A549 (cell line): Measurements from ENCODE around the gene ATXN10. TPM values are rescaled to one million over a fixed set of nuclear protein-coding genes. Genes with fewer than 3 reads are reported as not detected.

Source experiments
- ATAC-seq, 2 experiments: fragments of 200-7000 bp in 1 of 2; fragments of >200 bp in 1 of 2; cut with Nextera tagmentation in 1 of 2; cut with Tn5 transposase in 1 of 2; 3 replicates each; pipeline versions ENCODE4 v1.8.0 to v1.9.1; 2018 to 2020; ENCODE audit warnings: mild to moderate bottlenecking in 1 of 2, moderate library complexity in 1 of 2
- CTCF ChIA-PET: fragments of 300-600 bp; sonication (Branson Sonifier 250); formaldehyde crosslinking; extraction: SDS; loops from one replicate; lab custom pipeline; 2021; ENCODE audit warnings: antibody characterized with exemption, inconsistent platforms; lab: Yijun Ruan, JAX
- POLR2A ChIA-PET: fragments of 350-600 bp; formaldehyde crosslinking; extraction: SDS; loops from one replicate; lab custom pipeline; 2021; ENCODE audit warnings: antibody characterized with exemption, inconsistent platforms; lab: Yijun Ruan, JAX
- DNase-seq, 2 experiments: peaks; one replicate each; pipeline versions ENCODE4 v3.0.0 to v3.0.0-alpha.2; 2011 to 2016; ENCODE audit warnings: low read depth in 1 of 2, low spot score in 1 of 2
- FAIRE-seq: peaks from 2 replicates; lab custom pipeline; 2011; peaks lifted over from hg19 to GRCh38; lab: Jason Lieb, UNC
- H3K27ac ChIP-seq, 2 experiments: fragments of >200 bp; sonication (Bioruptor Twin); formaldehyde crosslinking; 3 replicates each; pipeline ENCODE4 v1.5.1; 2016 to 2017
- H3K4me1 ChIP-seq: fragments of >200 bp; sonication (Bioruptor Twin); formaldehyde crosslinking; 3 replicates; pipeline ENCODE4 v1.6.1; 2016
- H3K4me2 ChIP-seq: fragments of >200 bp; sonication (Bioruptor Twin); formaldehyde crosslinking; 3 replicates; pipeline ENCODE4 v1.6.1; 2016
- H3K4me3 ChIP-seq: fragments of >200 bp; sonication (Bioruptor Twin); formaldehyde crosslinking; 3 replicates; pipeline ENCODE4 v1.5.1; 2016
- H3K9me3 ChIP-seq: fragments of >200 bp; sonication (Bioruptor Twin); formaldehyde crosslinking; 3 replicates; pipeline ENCODE4 v1.6.1; 2016
- ATOH8 ChIP-seq: fragments of 250-450 bp; sonication (Bioruptor Pico); IDR thresholded peaks from 2 replicates; pipeline ENCODE4 v1.5.0; 2020; ENCODE audit warnings: low read depth, mild to moderate bottlenecking, moderate library complexity
- BHLHE40 ChIP-seq: IDR thresholded peaks from 2 replicates; pipeline ENCODE4 v1.6.1; 2012; ENCODE audit warnings: low read depth, low read length, inconsistent platforms
- CBX8 ChIP-seq: fragments of 200-600 bp; sonication (generic); IDR thresholded peaks from 2 replicates; pipeline ENCODE4 v1.6.1; 2016
- CEBPB ChIP-seq, 2 experiments: fragments of >200 bp in 1 of 2; sonication (Bioruptor Twin) in 1 of 2; formaldehyde crosslinking in 1 of 2; IDR thresholded peaks; 2 replicates each; pipeline ENCODE4 v1.6.1; 2012 to 2016
- CTCF ChIP-seq: fragments of >200 bp; sonication (Bioruptor Twin); formaldehyde crosslinking; IDR thresholded peaks from 3 replicates; pipeline ENCODE4 v1.5.1; 2016
- E2F6 ChIP-seq: IDR thresholded peaks from 2 replicates; pipeline ENCODE4 v1.6.1; 2012; ENCODE audit warnings: low read depth, borderline replicate concordance
- EHF ChIP-seq: fragments of 250-450 bp; sonication (Bioruptor Pico); IDR thresholded peaks from 2 replicates; pipeline ENCODE4 v1.5.0; 2020; ENCODE audit warnings: mild to moderate bottlenecking
- FOSB ChIP-seq: fragments of 250-450 bp; sonication (Bioruptor Pico); IDR thresholded peaks from 2 replicates; pipeline ENCODE4 v1.5.0; 2020; ENCODE audit warnings: mild to moderate bottlenecking, moderate library complexity
- FOSL2 ChIP-seq, 2 experiments: fragments of 450-650 bp in 1 of 2; fragments of >200 bp in 1 of 2; sonication (Bioruptor Twin) in 1 of 2; formaldehyde crosslinking; IDR thresholded peaks; 2 replicates each; pipeline versions ENCODE4 v1.5.0 to v1.6.1; 2016 to 2020; ENCODE audit warnings: mild to moderate bottlenecking in 1 of 2, moderate library complexity in 1 of 2
- HEYL ChIP-seq: fragments of 250-450 bp; sonication (Bioruptor Pico); IDR thresholded peaks from 2 replicates; pipeline ENCODE4 v1.8.0; 2021; ENCODE audit warnings: mild to moderate bottlenecking, moderate library complexity
- HOXB13 ChIP-seq: fragments of 250-450 bp; sonication (Bioruptor Pico); IDR thresholded peaks from 2 replicates; pipeline ENCODE4 v1.5.0; 2020; ENCODE audit warnings: low read depth, mild to moderate bottlenecking, moderate library complexity
- KDM1A ChIP-seq: fragments of 200-600 bp; sonication (generic); IDR thresholded peaks from 2 replicates; pipeline ENCODE4 v1.6.1; 2016; ENCODE audit warnings: low read depth, mild to moderate bottlenecking
- KDM5A ChIP-seq: fragments of 200-600 bp; sonication (generic); IDR thresholded peaks from 2 replicates; pipeline ENCODE4 v1.6.1; 2016; ENCODE audit warnings: antibody characterized with exemption, mild to moderate bottlenecking
- NFE2L2 ChIP-seq: fragments of 150-350 bp; conservative IDR thresholded peaks from 2 replicates; pipeline ENCODE4 v1.6.1; 2014; ENCODE audit warnings: low read length
- POLR2AphosphoS2 ChIP-seq: conservative IDR thresholded peaks from 2 replicates; pipeline ENCODE4 v1.6.1; 2012; ENCODE audit warnings: low read length, improper control_type of control experiment, inconsistent platforms
- RARB ChIP-seq: fragments of 250-450 bp; sonication (Bioruptor Pico); IDR thresholded peaks from 2 replicates; pipeline ENCODE4 v1.8.0; 2021; ENCODE audit warnings: mild to moderate bottlenecking, moderate library complexity
- REST ChIP-seq: fragments of 200-600 bp; sonication (generic); IDR thresholded peaks from 2 replicates; pipeline ENCODE4 v1.6.1; 2016; ENCODE audit warnings: antibody characterized with exemption, mild to moderate bottlenecking, moderate library complexity
- RNF2 ChIP-seq: fragments of 200-600 bp; sonication (generic); IDR thresholded peaks from 2 replicates; pipeline ENCODE4 v1.6.1; 2016; ENCODE audit warnings: low read depth, mild to moderate bottlenecking, antibody characterized with exemption, moderate library complexity, borderline replicate concordance
- ZNF302 ChIP-seq: fragments of 250-450 bp; sonication (Bioruptor Pico); IDR thresholded peaks from 2 replicates; pipeline ENCODE4 v1.9.0; 2021; ENCODE audit warnings: inconsistent platforms, mild to moderate bottlenecking, moderate library complexity
- WGBS: methylation state at CpG from one replicate; pipeline ENCODE4 v1.1.6; 2017; ENCODE audit errors: missing lambda C conversion rate; 5-methylcytosine and 5-hydroxymethylcytosine counted together
- polyA plus RNA-seq, 4 experiments: library from polyadenylated mRNA; depleted of rRNA in 3 of 4; stranded (reverse); fragments of >200 nt; fragmentation: RNase III in 1 of 4; extraction: RNeasy Plus Mini Kit Qiagen cat#74134 plus additional on column Dnase treatment in 1 of 4; gene quantifications; 2 replicates in 3 of 4; 3 replicates in 1 of 4; pipeline ENCODE4 v1.2.3, GENCODE V29; 2011 to 2017

ATXN10 gene
- polyA plus RNA-seq, 2 of the 4 experiments (the other 2 are of a cell fraction): 126 to 281 TPM

GRCh38 chr22:45752036-45752435, 80.4 kb downstream of the ATXN10 start:
- FAIRE-seq (no peak), DNase-seq (no peak), ATAC-seq (no peak)
- ChIA-PET POLR2A (interaction anchor here (0.5 kb wide), 1 partner anchor 17 kb away, joined by 4 read pairs; no protein-coding TSS in a partner anchor), CTCF (interaction anchor here (1.5 kb wide), 1 partner anchor 10 kb away, joined by 3 read pairs; no protein-coding TSS in a partner anchor)
- TF ChIP-seq CBX8 (no peak), CTCF (no peak), POLR2AphosphoS2 (no peak), KDM1A (no peak), CEBPB (IDR thresholded peaks at IDR 0.05) (no peak), RNF2 (no peak), HEYL (CRISPR knock-in tag) (no peak), RARB (CRISPR knock-in tag) (no peak), BHLHE40 (no peak), ZNF302 (no peak), NFE2L2 (no peak), FOSB (CRISPR knock-in tag) (no peak), KDM5A (no peak), REST (no peak), HOXB13 (CRISPR knock-in tag) (no peak)
- Histone ChIP-seq H3K9me3 (no peaks in the 10 kb centered on the region), H3K27ac (peak overlapping the region in 1 of 2 experiments; percentile 43; a peak in 1 of 6 replicates), H3K4me2 (no peak overlapping the region), H3K4me3 (no peak overlapping the region), H3K4me1 (peaks cover 25% of the 10 kb centered on the region)
- 100% methylated on average over 2 of the region's 2 CpGs for WGBS

GRCh38 chr22:45754822-45755221, 83.2 kb downstream of the ATXN10 start:
- no peak for TF ChIP-seq EHF (CRISPR knock-in tag)
- TF ChIP-seq ATOH8 (CRISPR knock-in tag): no peak
- TF ChIP-seq FOSL2 (IDR thresholded peaks at IDR 0.05): no peak
- no peak for TF ChIP-seq FOSL2 (CRISPR knock-in tag; IDR thresholded peaks at IDR 0.05)
- TF ChIP-seq E2F6: no peak
- TF ChIP-seq CEBPB (IDR thresholded peaks at IDR 0.05): no peak
- TF ChIP-seq CBX8: no peak
- ChIA-PET POLR2A (no interaction called here), CTCF (no interaction called here)
- no peak for DNase-seq
- no peak for FAIRE-seq
- H3K27ac ChIP-seq: no peak overlapping the region
- H3K9me3 ChIP-seq: no peaks in the 10 kb centered on the region
- WGBS: 93% methylated on average over 1 of the region's 3 CpGs
- no peak overlapping the region for H3K4me2 ChIP-seq
- H3K4me1 ChIP-seq: peaks cover 18% of the 10 kb centered on the region
- ATAC-seq: peak in 1 of 2 experiments; percentile 13; a peak in 1 of 6 replicates
- H3K4me3 ChIP-seq: no peak overlapping the region
